H9 (cell line): ENCODE data around the gene ARHGAP26. TPM values are rescaled to one million over a fixed set of nuclear protein-coding genes. Genes with fewer than 3 reads are reported as not detected.

ENCODE experiments used
- DNase-seq: peaks from one replicate; pipeline ENCODE4 v3.0.0-alpha.2; 2017
- H2AFZ ChIP-seq: one replicate; pipeline ENCODE4 v1.6.1; 2013; ENCODE audit warnings: mild to moderate bottlenecking, low read length, control low read depth, moderate library complexity
- H2AK5ac ChIP-seq: 2 replicates; pipeline ENCODE4 v1.6.1; 2013; ENCODE audit warnings: low read length, control low read depth, mixed read lengths; ENCODE audit not compliant: insufficient read length
- H2BK120ac ChIP-seq: one replicate; pipeline ENCODE4 v1.6.1; 2013; ENCODE audit warnings: low read depth, mild to moderate bottlenecking, low read length, control low read depth, inconsistent platforms; ENCODE audit not compliant: poor library complexity, severe bottlenecking
- H2BK12ac ChIP-seq: 2 replicates; pipeline ENCODE4 v1.6.1; 2013; ENCODE audit warnings: low read length, control low read depth, mixed read lengths, low read depth; ENCODE audit not compliant: insufficient read length
- H2BK15ac ChIP-seq: 2 replicates; pipeline ENCODE4 v1.6.1; 2013; ENCODE audit warnings: low read depth, low read length, control low read depth
- H2BK20ac ChIP-seq: one replicate; pipeline ENCODE4 v1.6.1; 2013; ENCODE audit warnings: low read depth, mild to moderate bottlenecking, low read length, control low read depth, inconsistent platforms; ENCODE audit not compliant: poor library complexity, severe bottlenecking
- H2BK5ac ChIP-seq: 2 replicates; pipeline ENCODE4 v1.6.1; 2013; ENCODE audit warnings: low read length, control low read depth, mixed read lengths; ENCODE audit not compliant: insufficient read length
- H3K14ac ChIP-seq: 2 replicates; pipeline ENCODE4 v1.6.1; 2013; ENCODE audit warnings: low read length, control low read depth; ENCODE audit not compliant: insufficient read depth
- H3K18ac ChIP-seq: 2 replicates; pipeline ENCODE4 v1.6.1; 2013; ENCODE audit warnings: low read depth, mild to moderate bottlenecking, mixed read lengths, low read length, control low read depth; ENCODE audit not compliant: insufficient read length
- H3K23ac ChIP-seq: 2 replicates; pipeline ENCODE4 v1.6.1; 2013; ENCODE audit warnings: low read length, control low read depth, mixed read lengths, low read depth; ENCODE audit not compliant: insufficient read length
- H3K23me2 ChIP-seq: 2 replicates; pipeline ENCODE4 v1.6.1; 2013; ENCODE audit warnings: low read depth, mild to moderate bottlenecking, mixed read lengths, low read length, control low read depth; ENCODE audit not compliant: insufficient read length, poor library complexity, severe bottlenecking
- H3K27ac ChIP-seq: 2 replicates; pipeline ENCODE4 v1.5.1; 2013; ENCODE audit warnings: low read length, control low read depth, mixed read lengths, low read depth; ENCODE audit not compliant: insufficient read length
- H3K27me3 ChIP-seq: 2 replicates; pipeline ENCODE4 v1.6.1; 2013; ENCODE audit warnings: low read length, control low read depth, inconsistent platforms; ENCODE audit not compliant: insufficient read depth
- H3K4ac ChIP-seq: 2 replicates; pipeline ENCODE4 v1.6.1; 2013; ENCODE audit warnings: low read depth, mild to moderate bottlenecking, control low read depth, inconsistent platforms, low read length, moderate library complexity
- H3K4me1 ChIP-seq: 2 replicates; pipeline ENCODE4 v1.6.1; 2013; ENCODE audit warnings: low read length, control low read depth, inconsistent platforms; ENCODE audit not compliant: insufficient read depth
- H3K4me2 ChIP-seq: 2 replicates; pipeline ENCODE4 v1.6.1; 2013; ENCODE audit warnings: low read length, control low read depth, mixed read lengths; ENCODE audit not compliant: insufficient read length, insufficient read depth
- H3K56ac ChIP-seq: 2 replicates; pipeline ENCODE4 v1.6.1; 2013; ENCODE audit warnings: low read depth, mild to moderate bottlenecking, mixed read lengths, low read length, control low read depth; ENCODE audit not compliant: insufficient read length
- H3K79me1 ChIP-seq: 2 replicates; pipeline ENCODE4 v1.6.1; 2013; ENCODE audit warnings: low read depth, mild to moderate bottlenecking, moderate library complexity, low read length, control low read depth, inconsistent platforms; ENCODE audit not compliant: insufficient read depth, poor library complexity, severe bottlenecking
- H3K79me2 ChIP-seq: 2 replicates; pipeline ENCODE4 v1.6.1; 2013; ENCODE audit warnings: low read length, control low read depth, inconsistent platforms; ENCODE audit not compliant: insufficient read depth
- H3K9ac ChIP-seq: 2 replicates; pipeline ENCODE4 v1.6.1; 2013; ENCODE audit warnings: low read length, control low read depth, mixed read lengths; ENCODE audit not compliant: insufficient read length; ENCODE audit errors: extremely low read depth
- H3K9me3 ChIP-seq: one replicate; pipeline ENCODE4 v1.6.1; 2013; ENCODE audit warnings: low read depth, low read length, inconsistent platforms; ENCODE audit not compliant: control insufficient read depth
- H3T11ph ChIP-seq: one replicate; pipeline ENCODE4 v1.6.1; 2013; ENCODE audit warnings: mild to moderate bottlenecking, low read length, control low read depth, inconsistent platforms
- H4K20me1 ChIP-seq: one replicate; pipeline ENCODE4 v1.6.1; 2013; ENCODE audit not compliant: control insufficient read depth, insufficient read length, insufficient read depth
- H4K5ac ChIP-seq: 2 replicates; pipeline ENCODE4 v1.6.1; 2013; ENCODE audit warnings: low read depth, mild to moderate bottlenecking, mixed read lengths, low read length, control low read depth; ENCODE audit not compliant: insufficient read length
- H4K8ac ChIP-seq: replicated peaks from 2 replicates; pipeline ENCODE4 v1.6.1; 2013; ENCODE audit warnings: low read length, control low read depth, mixed read lengths, low read depth; ENCODE audit not compliant: insufficient read length
- H4K91ac ChIP-seq: 2 replicates; pipeline ENCODE4 v1.6.1; 2013; ENCODE audit warnings: low read depth, mild to moderate bottlenecking, moderate library complexity, mixed read lengths, low read length, control low read depth; ENCODE audit not compliant: insufficient read length
- H3K27ac Mint-ChIP-seq, 3 experiments: 2 replicates in 2 of 3; 3 replicates in 1 of 3; pipeline ENCODE4 v1.8.0; 2020 to 2021; ENCODE audit warnings: mixed read lengths in 3 of 3, mild to moderate bottlenecking in 1 of 3, moderate library complexity in 1 of 3
- H3K27me3 Mint-ChIP-seq: 2 replicates; pipeline ENCODE4 v1.8.0; 2021; ENCODE audit warnings: low read depth, mild to moderate bottlenecking, moderate library complexity, mixed read lengths
- H3K36me3 Mint-ChIP-seq, 3 experiments: 2 replicates in 2 of 3; 3 replicates in 1 of 3; pipeline ENCODE4 v1.8.0; 2020 to 2021; ENCODE audit warnings: low read depth in 3 of 3, mixed read lengths in 3 of 3; ENCODE audit not compliant: insufficient read depth in 1 of 3
- H3K4me1 Mint-ChIP-seq, 2 experiments: 2 replicates each; pipeline ENCODE4 v1.8.0; 2020; ENCODE audit warnings: mixed read lengths in 2 of 2
- H3K4me3 Mint-ChIP-seq, 2 experiments: 2 replicates in 1 of 2; 3 replicates in 1 of 2; pipeline ENCODE4 v1.8.0; 2020 to 2021; ENCODE audit warnings: mild to moderate bottlenecking in 2 of 2, mixed read lengths in 2 of 2, moderate library complexity in 1 of 2
- H3K9me3 Mint-ChIP-seq, 2 experiments: 2 replicates in 1 of 2; 3 replicates in 1 of 2; pipeline ENCODE4 v1.8.0; 2020; ENCODE audit warnings: mild to moderate bottlenecking in 2 of 2, mixed read lengths in 2 of 2, moderate library complexity in 1 of 2
- WGBS: extraction: QIAGEN DNeasy Blood & Tissue Kit; methylation state at CpG from one replicate; pipeline ENCODE4 v1.1.7; 2013; ENCODE audit warnings: missing lambda C conversion rate, low lambda C conversion rate, mixed read lengths; ENCODE audit not compliant: insufficient read length; ENCODE audit errors: extremely low coverage; 5-methylcytosine and 5-hydroxymethylcytosine counted together
- total RNA-seq: library from RNA; stranded (reverse); gene quantifications from 2 replicates; pipeline ENCODE4 v1.2.1, GENCODE V29; 2021
- TF ChIP-seq, protein P1 (sequence below): fragments of 200-600 bp; sonication (generic); conservative IDR thresholded peaks from 3 replicates; pipeline ENCODE4 v1.8.0; 2021; ENCODE audit warnings: antibody characterized with exemption, mild to moderate bottlenecking

ARHGAP26 gene
- total RNA-seq, 1 experiment from 2014 or later, result 13.8 TPM

DNA sequence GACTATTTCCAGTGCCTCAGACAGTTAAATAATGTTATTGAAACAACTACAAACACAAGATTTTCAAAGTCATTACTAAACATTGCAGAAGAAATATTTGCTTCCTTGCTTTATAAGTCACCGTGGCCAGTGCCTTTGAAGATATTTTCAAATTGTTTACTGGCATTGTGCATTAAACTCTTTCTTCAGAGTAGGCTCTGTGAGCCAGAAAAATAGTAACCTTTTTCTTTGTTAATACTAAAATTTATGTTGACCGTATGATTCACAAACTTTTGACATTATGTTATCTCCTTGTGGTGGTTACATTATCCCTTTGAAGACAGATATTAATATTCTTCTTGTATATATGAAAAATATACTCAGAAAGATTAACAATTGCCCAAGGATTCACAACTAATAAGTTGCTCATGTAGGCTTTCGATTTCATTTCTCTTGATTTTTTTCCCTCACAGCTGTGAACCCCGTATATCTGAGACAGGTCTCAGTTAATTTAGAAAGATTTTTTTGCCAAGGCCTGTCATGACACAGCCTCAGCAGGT, 493.2 kb downstream of the ARHGAP26 start:
- H3K4me1 Mint-ChIP-seq, result no peaks in the 10 kb centered on the region
- no peak overlapping the region for H3K27ac ChIP-seq
- H3K79me1 ChIP-seq, result no peaks in the 10 kb centered on the region
- H4K91ac ChIP-seq, result no peak overlapping the region
- no peaks in the 10 kb centered on the region for H4K20me1 ChIP-seq
- H3K9me3 ChIP-seq, result no peaks in the 10 kb centered on the region
- H2BK12ac ChIP-seq, result no peak overlapping the region
- no peak overlapping the region for H3K56ac ChIP-seq
- peaks cover 0 to 18% (median 16%) of the 10 kb centered on the region in 3 experiments for H3K36me3 Mint-ChIP-seq
- H3K9me3 Mint-ChIP-seq, result peaks cover 19 to 22% of the 10 kb centered on the region in 2 experiments
- H2AK5ac ChIP-seq, result no peak overlapping the region
- no CpG with 5 or more reads among the region's 4 CpGs for WGBS
- H4K8ac ChIP-seq, result no peak overlapping the region
- no peak overlapping the region for H3K23ac ChIP-seq
- H3K9ac ChIP-seq, result no peak overlapping the region
- H3T11ph ChIP-seq, result no peak overlapping the region
- no peak overlapping the region for H4K5ac ChIP-seq
- DNase-seq, result no peak
- no peak overlapping the region for H3K4me3 Mint-ChIP-seq
- no peak overlapping the region for H3K14ac ChIP-seq
- H3K27ac Mint-ChIP-seq, result no peak overlapping the region
- H3K4me2 ChIP-seq, result no peak overlapping the region
- TF ChIP-seq, protein P1, sequence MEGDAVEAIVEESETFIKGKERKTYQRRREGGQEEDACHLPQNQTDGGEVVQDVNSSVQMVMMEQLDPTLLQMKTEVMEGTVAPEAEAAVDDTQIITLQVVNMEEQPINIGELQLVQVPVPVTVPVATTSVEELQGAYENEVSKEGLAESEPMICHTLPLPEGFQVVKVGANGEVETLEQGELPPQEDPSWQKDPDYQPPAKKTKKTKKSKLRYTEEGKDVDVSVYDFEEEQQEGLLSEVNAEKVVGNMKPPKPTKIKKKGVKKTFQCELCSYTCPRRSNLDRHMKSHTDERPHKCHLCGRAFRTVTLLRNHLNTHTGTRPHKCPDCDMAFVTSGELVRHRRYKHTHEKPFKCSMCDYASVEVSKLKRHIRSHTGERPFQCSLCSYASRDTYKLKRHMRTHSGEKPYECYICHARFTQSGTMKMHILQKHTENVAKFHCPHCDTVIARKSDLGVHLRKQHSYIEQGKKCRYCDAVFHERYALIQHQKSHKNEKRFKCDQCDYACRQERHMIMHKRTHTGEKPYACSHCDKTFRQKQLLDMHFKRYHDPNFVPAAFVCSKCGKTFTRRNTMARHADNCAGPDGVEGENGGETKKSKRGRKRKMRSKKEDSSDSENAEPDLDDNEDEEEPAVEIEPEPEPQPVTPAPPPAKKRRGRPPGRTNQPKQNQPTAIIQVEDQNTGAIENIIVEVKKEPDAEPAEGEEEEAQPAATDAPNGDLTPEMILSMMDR, result no peak
- H2BK5ac ChIP-seq, result no peak overlapping the region
- no peak overlapping the region for H2BK15ac ChIP-seq
- no peaks in the 10 kb centered on the region for H3K27me3 ChIP-seq
- no peaks in the 10 kb centered on the region for H3K23me2 ChIP-seq
- H3K18ac ChIP-seq, result no peak overlapping the region
- no peak overlapping the region for H2BK20ac ChIP-seq
- no peaks in the 10 kb centered on the region for H3K79me2 ChIP-seq
- no peak overlapping the region for H2AFZ ChIP-seq
- no peak overlapping the region for H2BK120ac ChIP-seq
- no peak overlapping the region for H3K4ac ChIP-seq
- no peaks in the 10 kb centered on the region; the same call in 1 of the 2 replicates for H3K27me3 Mint-ChIP-seq
- no peaks in the 10 kb centered on the region; the same call in 1 of the 2 replicates for H3K4me1 ChIP-seq
